ENCODE results near the gene CRK.

DNA sequence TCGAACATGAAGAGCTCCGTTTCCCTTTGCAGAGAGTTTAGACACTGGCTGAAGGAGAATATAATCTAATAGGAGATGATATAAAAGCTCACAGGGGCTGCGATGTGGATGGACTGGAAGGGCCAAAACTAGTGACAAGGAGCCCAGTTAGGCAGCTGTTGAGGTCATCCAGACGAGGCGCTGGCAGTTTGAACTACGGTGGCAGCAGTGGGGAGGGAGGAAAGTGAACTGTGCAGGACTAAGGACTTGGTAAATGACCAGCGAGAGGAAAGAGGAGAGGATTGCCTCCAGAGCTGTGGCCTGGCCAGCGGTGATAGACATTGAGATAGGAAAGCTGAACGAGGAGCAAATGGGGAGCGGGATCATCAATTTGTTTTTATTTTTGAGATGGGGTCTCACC, 41.4 kb downstream of the CRK start:
- no peak for TF ChIP-seq POLR2A (IDR thresholded peaks at IDR 0.05)
- TF ChIP-seq, protein P1, sequence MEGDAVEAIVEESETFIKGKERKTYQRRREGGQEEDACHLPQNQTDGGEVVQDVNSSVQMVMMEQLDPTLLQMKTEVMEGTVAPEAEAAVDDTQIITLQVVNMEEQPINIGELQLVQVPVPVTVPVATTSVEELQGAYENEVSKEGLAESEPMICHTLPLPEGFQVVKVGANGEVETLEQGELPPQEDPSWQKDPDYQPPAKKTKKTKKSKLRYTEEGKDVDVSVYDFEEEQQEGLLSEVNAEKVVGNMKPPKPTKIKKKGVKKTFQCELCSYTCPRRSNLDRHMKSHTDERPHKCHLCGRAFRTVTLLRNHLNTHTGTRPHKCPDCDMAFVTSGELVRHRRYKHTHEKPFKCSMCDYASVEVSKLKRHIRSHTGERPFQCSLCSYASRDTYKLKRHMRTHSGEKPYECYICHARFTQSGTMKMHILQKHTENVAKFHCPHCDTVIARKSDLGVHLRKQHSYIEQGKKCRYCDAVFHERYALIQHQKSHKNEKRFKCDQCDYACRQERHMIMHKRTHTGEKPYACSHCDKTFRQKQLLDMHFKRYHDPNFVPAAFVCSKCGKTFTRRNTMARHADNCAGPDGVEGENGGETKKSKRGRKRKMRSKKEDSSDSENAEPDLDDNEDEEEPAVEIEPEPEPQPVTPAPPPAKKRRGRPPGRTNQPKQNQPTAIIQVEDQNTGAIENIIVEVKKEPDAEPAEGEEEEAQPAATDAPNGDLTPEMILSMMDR (IDR thresholded peaks at IDR 0.05) = no peak

Data from stomach (tissue), 4 donors.